Activated CD8-positive, alpha-beta memory T cell treated with anti-CD3 and anti-CD28 coated beads, Interleukin-2, amount 50 U/mL, for 1 hour (primary cell): ENCODE measurements around the gene PPP6R2.

Experiments used
- DNase-seq: peaks from one replicate; pipeline ENCODE4 v3.0.0-alpha.2; 2020; ENCODE audit errors: extremely low read depth

PPP6R2 gene

GRCh38 chr22:50305923-50306566 is 37.1 kb upstream of the PPP6R2 start:
- DNase-seq, result no peak

- no peak for DNase-seq
Observed at GRCh38 chr22:50306753-50307749, 36.1 kb upstream of the PPP6R2 start, which contains the start of gene PLXNB2. TSS of gene PLXNB2 (minus strand) at chr22:50307646. CDS start at chr22:50290584, 17,062 bp downstream.

- DNase-seq, result no peak
Observed at GRCh38 chr22:50307890-50308596, 35.1 kb upstream of the PPP6R2 start.

- DNase-seq, result no peak
Observed at GRCh38 chr22:50308597-50308935, 34.6 kb upstream of the PPP6R2 start.

DNA sequence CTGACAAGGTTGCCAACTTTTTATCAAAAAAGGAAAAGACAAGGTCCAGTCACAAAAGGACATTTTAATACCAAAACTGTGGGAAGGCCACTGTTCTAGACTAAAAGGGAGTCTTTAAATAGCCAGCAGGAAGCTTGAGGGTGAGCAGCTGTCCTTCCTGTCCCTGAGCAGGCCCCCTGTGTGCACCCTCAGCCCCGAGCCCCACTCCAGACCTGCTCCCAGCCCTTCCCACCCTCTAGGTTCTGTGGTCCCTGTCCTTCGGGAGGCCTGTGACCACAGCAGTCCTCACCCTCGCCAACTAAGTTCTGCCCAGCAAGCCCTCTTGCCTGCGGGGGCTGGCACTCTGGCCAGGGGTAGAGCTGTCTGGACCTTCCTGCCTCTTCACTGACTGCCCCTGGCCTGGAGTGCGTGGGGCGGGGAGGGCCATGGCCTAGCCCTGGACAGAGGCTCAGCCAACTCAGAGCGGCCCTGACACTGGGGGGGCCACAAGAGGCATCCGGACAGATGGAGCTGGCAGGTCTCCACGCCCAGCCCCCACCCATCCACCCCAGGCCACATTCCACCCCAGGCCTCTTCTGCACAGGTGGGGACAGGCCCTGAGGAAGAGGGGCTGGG is 34.0 kb upstream of the PPP6R2 start:
- no peak for DNase-seq

DNA sequence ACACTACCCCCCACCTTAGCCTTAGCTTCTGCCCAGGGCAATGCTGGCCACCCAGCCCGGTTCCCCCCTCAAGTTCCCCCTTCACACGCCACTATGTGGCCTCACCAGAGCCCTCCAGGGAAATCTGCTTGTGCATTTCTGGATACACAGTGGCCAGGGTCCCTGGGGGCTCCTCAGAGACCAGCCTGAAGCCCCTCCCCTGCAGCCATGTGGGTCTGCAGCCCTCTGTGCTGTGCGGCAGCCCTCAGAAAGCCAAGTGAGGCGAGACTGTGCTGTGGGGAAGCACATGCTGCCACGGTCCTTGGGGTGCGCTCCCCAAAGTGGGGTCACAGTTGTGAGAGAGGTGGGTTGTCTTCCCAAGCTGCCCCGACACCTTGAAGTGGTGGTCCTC is 33.5 kb upstream of the PPP6R2 start:
- DNase-seq, result no peak

GRCh38 chr22:50310031-50310722 is 33.0 kb upstream of the PPP6R2 start:
- DNase-seq, result no peak

GRCh38 chr22:50310949-50311444 is 32.1 kb upstream of the PPP6R2 start:
- DNase-seq, result no peak

DNA sequence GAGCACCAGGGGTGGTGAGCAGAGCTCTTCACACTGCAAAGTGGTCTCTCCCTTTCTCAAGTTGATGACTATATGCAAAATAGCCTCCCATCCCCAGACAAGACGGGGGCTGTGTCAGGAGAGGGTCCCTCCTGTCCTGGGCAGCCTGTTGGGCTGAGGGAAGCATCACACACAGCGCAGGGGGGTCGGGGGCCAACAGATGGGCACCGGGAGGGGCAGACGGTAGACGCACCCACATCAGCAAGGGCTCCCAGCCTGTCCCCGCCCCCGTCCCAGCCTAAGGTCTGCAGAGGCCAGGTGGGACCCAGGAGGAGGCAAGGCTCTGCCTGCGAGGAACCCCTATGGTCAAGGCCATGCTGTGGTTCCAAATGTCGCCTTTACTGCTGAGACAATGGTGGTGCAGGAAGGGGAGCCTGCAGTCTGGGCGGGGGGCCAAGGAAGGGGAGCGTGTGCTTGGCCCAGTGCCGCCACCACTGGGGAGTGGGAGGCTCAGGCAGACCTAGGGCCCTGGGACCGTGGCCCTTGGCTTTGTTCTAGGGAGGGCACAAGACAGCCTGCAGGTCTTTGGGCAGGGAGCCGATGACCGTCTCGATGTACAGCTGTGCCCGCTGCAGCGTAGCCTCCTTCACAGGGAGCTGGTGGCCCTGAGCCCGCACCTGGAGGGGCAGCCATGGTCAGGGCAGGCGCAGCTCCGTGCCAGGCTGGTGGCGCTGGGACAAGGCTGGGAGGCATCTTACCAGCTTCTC is 31.3 kb upstream of the PPP6R2 start:
- DNase-seq, result no peak

- DNase-seq, result no peak
Observed at GRCh38 chr22:50312371-50312770, 30.8 kb upstream of the PPP6R2 start.

GRCh38 chr22:50313021-50313420 is 30.1 kb upstream of the PPP6R2 start:
- no peak for DNase-seq

DNA sequence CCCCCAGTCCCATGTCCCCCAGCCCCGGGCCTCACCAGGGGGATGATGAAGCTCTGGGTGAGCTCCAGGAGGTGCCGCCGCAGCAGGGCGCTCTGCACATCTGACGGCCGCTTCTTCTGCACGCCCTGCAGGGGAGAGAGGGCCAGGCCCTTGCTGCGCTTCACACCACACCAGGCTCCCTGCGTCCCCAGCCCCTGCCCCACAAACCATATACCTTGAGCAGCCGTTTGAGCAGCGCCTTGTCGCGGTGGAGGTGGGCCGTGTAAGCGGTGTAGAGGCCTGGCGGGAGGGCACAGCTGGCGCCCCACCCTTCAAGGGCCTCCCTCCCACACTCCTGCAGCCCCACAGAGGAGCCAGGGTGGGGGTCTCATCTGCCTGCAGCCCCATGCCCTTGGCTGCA is 29.5 kb upstream of the PPP6R2 start:
- no peak for DNase-seq

- no peak for DNase-seq
Observed at GRCh38 chr22:50314081-50314454, 29.1 kb upstream of the PPP6R2 start.

DNA sequence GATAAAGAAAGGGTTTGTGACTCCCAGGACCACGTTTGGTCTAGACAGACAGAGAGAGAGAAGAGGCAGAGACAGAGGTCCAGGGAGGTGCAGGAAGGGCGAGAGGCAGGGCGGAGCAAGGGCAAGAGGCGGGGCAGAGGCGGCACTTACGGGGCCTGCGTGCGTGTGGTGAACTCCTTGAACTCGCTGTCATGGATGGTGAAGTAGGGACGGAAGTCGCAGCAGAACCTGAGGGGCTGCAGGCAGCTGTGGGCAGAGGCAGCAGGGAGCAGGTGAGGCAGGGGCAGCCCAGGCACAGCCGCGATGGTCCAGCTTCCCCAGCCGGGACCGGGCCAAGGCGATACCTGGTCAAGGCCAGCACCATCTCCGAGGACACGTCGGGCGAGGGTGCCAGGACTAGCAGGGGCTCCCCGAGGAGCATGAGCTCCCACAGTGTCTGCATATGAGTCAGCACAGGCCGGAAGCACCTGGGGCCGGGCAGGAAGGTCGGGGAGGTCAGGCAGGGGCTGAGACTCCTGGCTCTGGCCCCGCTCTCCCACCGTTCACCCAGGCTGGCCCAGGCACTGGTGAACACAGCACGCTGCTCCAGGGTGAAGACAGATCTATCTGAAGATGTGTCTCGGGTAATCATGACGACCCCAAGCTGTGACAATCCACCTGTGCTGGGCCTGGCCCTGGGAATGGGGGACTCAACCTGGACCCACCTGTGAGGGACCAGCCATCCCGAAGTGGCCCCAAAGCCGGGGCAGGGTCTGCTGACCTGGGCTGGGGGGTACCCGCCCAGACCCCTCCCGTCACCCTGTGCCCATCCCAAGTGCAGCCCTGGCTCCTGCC is 28.5 kb upstream of the PPP6R2 start:
- DNase-seq, result no peak

GRCh38 chr22:50315289-50316113 is 27.6 kb upstream of the PPP6R2 start:
- DNase-seq, result no peak

DNA sequence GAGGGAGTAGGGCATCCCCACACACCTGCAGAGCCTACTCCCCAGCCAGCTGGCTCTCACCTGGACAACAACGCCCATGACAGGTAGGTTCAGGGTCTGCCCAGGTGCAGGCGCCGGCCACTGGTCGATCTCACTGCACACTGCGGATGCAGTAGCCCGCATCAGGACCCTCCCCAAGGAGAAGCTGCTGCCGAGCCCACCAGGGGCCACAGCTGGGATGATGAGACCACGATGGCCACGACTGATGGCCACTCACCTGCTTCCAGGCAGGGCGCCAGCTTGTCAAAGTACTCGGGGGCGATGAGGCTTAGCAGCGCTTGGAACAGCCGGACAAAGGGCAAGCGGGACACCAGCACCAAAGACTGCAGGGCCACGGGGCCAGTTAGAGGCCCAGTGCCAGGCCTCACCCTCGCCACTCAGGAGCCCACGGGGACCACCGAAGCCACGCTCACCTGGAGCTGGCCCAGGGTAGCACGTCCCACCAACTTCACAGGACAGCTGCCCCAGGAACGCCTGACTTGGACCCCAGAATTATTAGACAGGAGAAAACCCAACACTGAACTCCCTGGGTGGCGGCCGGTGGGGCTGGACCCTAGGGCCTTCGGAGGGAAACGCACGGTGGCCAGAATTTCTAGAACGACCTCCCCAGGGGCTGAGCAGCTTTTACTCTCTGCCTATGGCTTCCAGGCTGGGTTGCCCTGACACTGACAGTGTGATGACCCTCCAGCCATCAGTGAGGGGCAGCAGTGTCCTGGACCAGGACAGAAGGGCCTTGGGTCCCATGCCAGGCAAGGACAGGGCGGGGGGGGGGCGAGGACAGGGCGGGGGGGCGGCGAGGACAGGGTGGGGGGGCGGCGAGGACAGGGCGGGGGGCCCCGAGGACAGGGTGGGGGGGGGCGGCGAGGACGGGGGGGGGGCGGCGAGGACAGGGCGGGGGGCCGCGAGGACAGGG is 26.7 kb upstream of the PPP6R2 start:
- DNase-seq, result no peak

DNA sequence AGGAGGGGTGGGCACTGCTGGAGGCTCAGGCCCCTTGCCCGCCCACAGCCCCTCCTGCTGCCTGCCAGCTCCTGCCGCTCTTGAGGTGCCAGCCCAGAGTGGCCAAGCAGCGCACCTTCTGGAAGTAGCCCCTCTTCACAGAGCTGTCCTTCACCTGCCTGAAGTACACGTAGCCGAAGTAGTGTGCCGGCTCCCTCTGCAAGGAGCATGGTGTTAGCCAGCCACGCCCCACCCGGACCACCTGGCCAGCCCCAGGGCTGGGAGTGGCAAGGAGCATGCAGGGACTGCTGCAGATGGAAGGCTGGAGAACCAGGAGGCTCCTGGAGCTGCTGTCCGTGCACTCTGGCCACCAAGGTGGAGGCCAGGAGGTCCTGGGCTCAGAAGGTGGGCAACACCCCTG is 25.9 kb upstream of the PPP6R2 start:
- DNase-seq, result no peak

GRCh38 chr22:50317674-50318073 is 25.5 kb upstream of the PPP6R2 start:
- no peak for DNase-seq
